Measurements from ENCODE around the gene ST3GAL4. TPM values are rescaled to one million over a fixed set of nuclear protein-coding genes. Genes with fewer than 3 reads are reported as not detected.
"Not testable (repeated sequence)": the region's sequence is repeated elsewhere in the genome, so short reads cannot be mapped to it uniquely, and the experiment has no call there.

ST3GAL4 gene, protein sequence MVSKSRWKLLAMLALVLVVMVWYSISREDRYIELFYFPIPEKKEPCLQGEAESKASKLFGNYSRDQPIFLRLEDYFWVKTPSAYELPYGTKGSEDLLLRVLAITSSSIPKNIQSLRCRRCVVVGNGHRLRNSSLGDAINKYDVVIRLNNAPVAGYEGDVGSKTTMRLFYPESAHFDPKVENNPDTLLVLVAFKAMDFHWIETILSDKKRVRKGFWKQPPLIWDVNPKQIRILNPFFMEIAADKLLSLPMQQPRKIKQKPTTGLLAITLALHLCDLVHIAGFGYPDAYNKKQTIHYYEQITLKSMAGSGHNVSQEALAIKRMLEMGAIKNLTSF
- total RNA-seq: 10 to 100 TPM; 27.7 to 98.0 TPM

DNA sequence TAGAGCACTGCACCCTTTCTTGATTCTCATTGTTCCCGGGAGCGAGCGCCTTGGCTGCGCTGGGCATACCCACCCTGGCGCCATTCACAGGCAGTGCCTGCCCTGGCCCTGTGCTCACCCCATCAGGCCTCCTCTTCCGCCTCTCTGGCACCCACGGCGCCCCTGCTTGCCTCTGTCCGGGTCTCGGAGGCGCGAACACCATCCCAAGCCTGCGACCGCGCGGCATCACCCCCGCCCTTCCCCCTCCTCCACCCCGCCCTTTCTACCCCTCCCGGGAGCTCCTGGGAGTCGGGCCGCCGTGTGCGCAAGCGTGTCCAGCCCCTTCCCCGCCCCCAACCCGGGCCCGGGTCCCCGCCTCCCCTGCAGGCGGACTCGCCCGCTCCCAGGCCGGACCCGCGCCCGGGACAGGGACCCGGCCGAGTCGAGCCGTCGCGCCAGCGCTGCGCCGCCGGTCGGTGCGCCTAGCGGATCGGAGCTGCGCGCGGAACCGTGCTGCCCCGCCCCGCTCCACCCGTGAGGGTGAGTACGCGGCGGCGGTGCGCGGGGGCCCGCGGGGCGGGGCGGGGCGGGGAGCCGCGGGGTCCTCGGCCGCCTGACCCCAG is at the start of gene ST3GAL4:
ST3GAL4 (plus strand) TSS at position 363 of the 602 bp plus-strand sequence. CDS start 50,470 bp downstream, outside the sequence.
- DNase-seq (ENCODE audit: low spot score): no peak
- ATAC-seq (ENCODE audit: insufficient number of reproducible peaks, low FRiP score, low read depth): no peak
- Histone ChIP-seq H3K4me1 (ENCODE audit: control insufficient read depth in 1 of 2, low read depth in 2 of 2) (peaks cover 38 to 83% of the 10 kb centered on the region in 2 donors), H3K4me3 (peak within 1 kb of the TSS; percentile 81), H3K27me3 (replicated peaks; ENCODE audit: insufficient read depth) (no peaks in the 10 kb centered on the region), H3K27ac (peak within 1 kb of the TSS; percentile 51 to 81), H3K36me3 (no peaks in the 10 kb centered on the region), H3K9me3 (no peaks in the 10 kb centered on the region)
- TF ChIP-seq, protein P1, sequence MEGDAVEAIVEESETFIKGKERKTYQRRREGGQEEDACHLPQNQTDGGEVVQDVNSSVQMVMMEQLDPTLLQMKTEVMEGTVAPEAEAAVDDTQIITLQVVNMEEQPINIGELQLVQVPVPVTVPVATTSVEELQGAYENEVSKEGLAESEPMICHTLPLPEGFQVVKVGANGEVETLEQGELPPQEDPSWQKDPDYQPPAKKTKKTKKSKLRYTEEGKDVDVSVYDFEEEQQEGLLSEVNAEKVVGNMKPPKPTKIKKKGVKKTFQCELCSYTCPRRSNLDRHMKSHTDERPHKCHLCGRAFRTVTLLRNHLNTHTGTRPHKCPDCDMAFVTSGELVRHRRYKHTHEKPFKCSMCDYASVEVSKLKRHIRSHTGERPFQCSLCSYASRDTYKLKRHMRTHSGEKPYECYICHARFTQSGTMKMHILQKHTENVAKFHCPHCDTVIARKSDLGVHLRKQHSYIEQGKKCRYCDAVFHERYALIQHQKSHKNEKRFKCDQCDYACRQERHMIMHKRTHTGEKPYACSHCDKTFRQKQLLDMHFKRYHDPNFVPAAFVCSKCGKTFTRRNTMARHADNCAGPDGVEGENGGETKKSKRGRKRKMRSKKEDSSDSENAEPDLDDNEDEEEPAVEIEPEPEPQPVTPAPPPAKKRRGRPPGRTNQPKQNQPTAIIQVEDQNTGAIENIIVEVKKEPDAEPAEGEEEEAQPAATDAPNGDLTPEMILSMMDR (IDR thresholded peaks at IDR 0.05): no peak

DNA sequence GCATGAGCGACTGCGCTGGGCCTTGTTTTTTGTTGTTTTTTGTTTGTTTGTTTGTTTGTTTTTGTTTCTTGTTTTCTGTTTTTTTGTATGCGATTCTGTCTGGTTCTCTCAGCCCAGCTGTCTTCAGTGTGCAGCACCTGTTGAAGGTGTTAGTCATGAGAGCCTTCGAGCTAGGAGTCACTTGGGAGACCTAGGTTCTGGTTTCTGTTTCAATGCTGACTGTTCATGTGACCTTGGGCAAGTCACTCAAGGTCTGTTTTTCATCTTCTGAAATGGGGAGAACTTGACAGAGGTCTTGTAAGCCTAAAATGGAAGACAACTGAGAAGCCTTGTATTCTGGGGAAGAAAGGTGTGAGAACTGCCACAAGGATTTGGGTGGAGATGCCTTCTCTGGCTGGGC is 49.8 kb upstream of the ST3GAL4 start:
- H3K9me3 ChIP-seq: no peaks in the 10 kb centered on the region
- peaks cover 2% of the 10 kb centered on the region for H3K36me3 ChIP-seq
- TF ChIP-seq, protein P1 (IDR thresholded peaks at IDR 0.05): no peak
- no peak overlapping the region for H3K4me3 ChIP-seq
- no peaks in the 10 kb centered on the region for H3K27me3 ChIP-seq (replicated peaks; ENCODE audit: insufficient read depth)
- DNase-seq (ENCODE audit: low spot score) (no peak), ATAC-seq (ENCODE audit: insufficient number of reproducible peaks, low FRiP score, low read depth) (no peak)
- peaks cover 3 to 15% of the 10 kb centered on the region in 2 donors for H3K4me1 ChIP-seq (ENCODE audit: control insufficient read depth in 1 of 2, low read depth in 2 of 2)
- H3K27ac ChIP-seq: no peak overlapping the region

DNA sequence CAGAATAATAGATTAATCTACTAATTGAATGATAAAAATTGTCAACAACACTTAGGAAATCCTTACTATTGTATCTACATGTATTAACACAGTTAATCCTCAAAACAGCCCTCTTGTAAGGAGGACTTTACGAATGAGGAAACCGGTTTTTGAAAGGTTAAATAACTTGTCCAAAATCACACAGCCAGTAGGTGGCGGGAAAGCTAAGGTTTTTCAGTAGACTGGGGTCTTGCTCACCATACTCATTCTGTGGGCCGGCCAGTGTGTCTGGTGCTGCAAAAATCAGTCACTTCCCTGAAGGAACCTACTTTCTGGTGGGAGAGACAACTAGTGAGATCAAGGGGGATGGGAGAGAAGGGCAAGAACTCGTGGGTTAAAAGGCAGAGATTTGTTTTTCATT is 47.8 kb upstream of the ST3GAL4 start:
- Histone ChIP-seq H3K36me3 (peaks cover under 1% of the 10 kb centered on the region), H3K27me3 (replicated peaks; ENCODE audit: insufficient read depth) (no peaks in the 10 kb centered on the region), H3K4me1 (ENCODE audit: control insufficient read depth in 1 of 2, low read depth in 2 of 2) (peaks cover 3 to 15% of the 10 kb centered on the region in 2 donors), H3K27ac (no peak overlapping the region), H3K4me3 (no peak overlapping the region), H3K9me3 (no peaks in the 10 kb centered on the region)
- TF ChIP-seq, protein P1 (IDR thresholded peaks at IDR 0.05): no peak
- ATAC-seq (ENCODE audit: insufficient number of reproducible peaks, low FRiP score, low read depth) (no peak), DNase-seq (ENCODE audit: low spot score) (no peak)

DNA sequence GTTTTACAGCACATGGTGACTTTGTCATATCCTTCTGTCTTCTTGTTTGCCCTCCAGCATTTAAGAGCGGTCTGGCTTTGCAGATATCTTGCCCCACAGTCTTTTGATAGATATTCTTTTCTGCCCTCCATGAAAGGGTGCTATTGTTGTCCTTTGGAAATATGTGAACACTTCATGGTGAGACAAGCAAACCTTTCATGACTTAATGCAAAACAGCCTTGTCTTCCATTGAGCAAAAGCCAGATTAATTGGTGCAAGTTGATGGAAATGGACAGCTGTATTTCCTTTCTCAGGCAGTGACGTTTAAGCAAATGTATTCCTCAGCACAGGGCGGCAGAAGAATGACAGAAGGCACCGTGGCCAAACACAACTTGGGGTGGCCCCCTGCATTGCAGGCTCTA is 47.2 kb upstream of the ST3GAL4 start:
- no peaks in the 10 kb centered on the region for H3K27me3 ChIP-seq (replicated peaks; ENCODE audit: insufficient read depth)
- no peak overlapping the region for H3K27ac ChIP-seq
- no peak for ATAC-seq (ENCODE audit: insufficient number of reproducible peaks, low FRiP score, low read depth)
- peaks cover 1 to 11% of the 10 kb centered on the region in 2 donors for H3K4me1 ChIP-seq (ENCODE audit: control insufficient read depth in 1 of 2, low read depth in 2 of 2)
- no peaks in the 10 kb centered on the region for H3K9me3 ChIP-seq
- DNase-seq (ENCODE audit: low spot score): no peak
- peaks cover 4% of the 10 kb centered on the region for H3K36me3 ChIP-seq
- TF ChIP-seq, protein P1 (IDR thresholded peaks at IDR 0.05): no peak
- no peak overlapping the region for H3K4me3 ChIP-seq

DNA sequence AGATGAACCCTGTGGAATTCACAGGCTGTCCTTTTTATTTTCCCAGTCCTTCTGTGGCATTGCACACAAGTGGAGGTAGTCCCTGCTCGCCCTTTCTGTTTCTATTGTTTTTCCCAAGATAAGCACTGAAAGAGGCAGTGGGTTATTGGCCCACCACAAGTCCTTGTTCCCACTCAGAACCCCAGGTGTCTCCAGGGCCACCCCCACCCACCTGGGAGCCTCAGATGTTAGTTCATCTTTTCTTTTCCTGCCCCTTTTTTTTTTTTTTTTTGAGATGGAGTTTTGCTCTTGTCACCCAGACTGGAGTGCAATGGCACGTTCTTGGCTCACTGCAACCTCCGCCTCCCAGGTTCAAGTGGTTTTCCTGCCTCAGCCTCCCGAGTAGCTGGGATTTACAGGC is 46.7 kb upstream of the ST3GAL4 start:
- ATAC-seq (ENCODE audit: insufficient number of reproducible peaks, low FRiP score, low read depth); H3K4me3 ChIP-seq; H3K36me3 ChIP-seq; H3K9me3 ChIP-seq; H3K4me1 ChIP-seq (ENCODE audit: control insufficient read depth in 1 of 2, low read depth in 2 of 2); H3K27ac ChIP-seq; H3K27me3 ChIP-seq (replicated peaks; ENCODE audit: insufficient read depth); DNase-seq (ENCODE audit: low spot score): not testable (repeated sequence)
